GM21360 (cell line): ENCODE data around the gene ZNF470.
A peak's percentile ranks its signal among the peaks of the same experiment; 100 is the strongest.

ENCODE experiments used
- ATAC-seq: cut with Tn5 transposase; IDR thresholded peaks from one replicate; pipeline ENCODE4 v1.9.1; 2021; ENCODE audit warnings: mild to moderate bottlenecking, moderate library complexity; ENCODE audit not compliant: unreplicated experiment

Gene ZNF470

DNA sequence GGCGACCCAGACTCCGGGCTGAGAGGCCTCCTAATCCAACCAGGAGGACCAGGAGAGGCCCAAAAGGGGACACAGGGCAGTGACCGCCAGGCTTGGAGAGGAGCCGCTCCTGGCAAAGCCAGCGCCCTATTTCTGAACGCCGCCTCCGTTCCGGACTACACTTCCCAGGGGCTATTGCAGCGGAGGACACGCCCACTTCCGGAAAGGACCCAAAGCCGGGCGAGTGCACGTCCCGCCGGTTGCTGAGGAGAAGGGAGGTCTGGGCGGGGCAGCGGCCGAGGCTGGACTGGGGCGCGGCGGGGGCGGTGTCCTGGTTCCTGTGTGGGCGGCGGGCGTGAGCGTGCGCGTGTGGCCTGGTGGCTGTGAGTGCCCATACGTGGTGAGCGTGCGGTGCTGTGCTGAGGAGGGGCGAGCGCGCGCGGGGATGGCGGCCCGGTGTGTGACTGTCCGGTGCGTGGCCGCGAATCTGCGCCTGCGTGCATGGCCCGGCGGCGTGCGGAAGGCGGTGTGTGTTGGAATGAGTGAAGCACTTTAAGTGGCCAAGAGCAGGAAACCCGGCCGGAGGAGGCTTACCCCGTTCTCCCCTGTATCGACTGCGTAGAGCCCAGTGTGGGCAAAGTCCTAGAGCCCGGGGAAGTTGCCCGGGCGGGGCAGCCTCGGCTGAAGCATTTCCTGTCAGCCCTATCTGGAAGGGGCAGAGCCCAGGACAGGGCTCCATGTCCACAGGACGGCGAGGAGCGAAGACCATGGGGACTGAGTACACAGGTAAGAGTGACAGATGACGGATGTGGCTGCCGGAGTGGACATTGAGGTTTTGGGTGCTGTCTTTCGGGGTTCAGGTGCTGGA lies at the start of gene ZNF470:
Gene ZNF470 (plus strand): TSS at position 195 of the 847 bp plus-strand sequence. CDS start 2,844 bp downstream, outside the sequence.
- peak; percentile 93 for ATAC-seq

DNA sequence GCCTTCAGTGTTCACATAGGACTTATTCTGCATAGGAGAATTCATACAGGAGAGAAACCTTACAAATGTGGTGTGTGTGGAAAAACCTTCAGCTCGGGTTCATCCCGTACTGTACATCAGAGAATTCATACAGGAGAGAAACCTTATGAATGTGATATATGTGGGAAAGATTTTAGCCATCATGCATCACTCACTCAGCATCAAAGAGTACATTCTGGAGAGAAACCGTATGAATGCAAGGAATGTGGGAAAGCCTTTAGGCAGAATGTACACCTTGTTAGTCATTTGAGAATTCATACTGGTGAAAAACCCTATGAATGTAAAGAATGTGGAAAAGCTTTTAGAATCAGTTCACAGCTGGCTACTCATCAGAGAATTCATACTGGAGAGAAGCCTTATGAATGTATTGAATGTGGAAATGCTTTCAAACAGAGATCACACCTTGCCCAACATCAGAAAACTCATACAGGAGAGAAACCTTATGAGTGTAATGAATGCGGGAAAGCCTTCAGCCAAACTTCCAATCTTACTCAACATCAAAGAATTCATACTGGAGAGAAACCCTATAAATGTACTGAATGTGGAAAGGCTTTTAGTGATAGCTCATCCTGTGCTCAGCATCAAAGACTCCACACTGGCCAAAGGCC lies 41.9 kb upstream of the ZNF470 start:
- ATAC-seq = no peak

DNA sequence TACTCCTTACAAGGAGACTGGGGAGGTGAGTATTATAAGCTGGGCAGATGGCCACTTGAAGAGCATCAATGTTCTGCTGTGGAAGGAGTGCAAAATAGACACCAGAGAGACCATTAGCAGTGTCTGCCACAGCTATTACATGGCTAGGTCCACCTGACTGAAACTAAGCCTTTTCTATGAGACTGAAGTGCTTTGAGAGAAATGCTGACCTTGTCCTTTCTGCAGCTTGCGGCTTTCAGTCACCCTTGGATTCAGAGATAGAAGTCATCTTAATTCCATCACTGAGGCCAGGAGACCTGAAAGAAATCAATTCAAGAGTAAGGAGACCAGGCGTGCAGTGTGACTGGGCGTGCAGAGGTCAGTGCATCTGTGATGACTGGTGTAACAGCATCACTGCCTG lies 29.8 kb upstream of the ZNF470 start:
- no peak for ATAC-seq

DNA sequence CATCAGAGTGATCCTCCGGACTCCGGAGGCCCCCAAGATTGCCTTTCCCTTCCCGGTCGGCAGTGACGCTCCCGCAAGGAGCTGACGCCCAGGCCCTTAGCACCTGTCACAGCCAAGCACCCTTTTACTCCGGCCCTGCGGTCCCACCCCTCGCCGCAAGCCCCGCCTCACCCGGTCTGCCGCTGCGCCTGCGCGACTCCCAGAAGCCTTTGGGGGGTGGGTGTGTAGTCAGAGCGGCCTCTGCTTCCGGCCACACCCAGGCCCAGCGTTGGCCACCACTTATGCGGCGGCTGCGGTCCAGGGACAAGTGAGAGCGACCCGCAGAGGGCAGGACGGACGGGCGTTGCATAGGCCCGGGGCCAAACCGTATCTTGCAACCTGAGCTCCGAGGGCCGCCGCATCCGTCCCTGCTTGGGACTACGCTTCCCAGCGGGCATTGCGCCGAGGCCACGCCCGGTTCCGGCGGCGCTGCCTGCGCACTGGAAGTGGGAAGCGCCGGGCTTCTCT lies 29.0 kb upstream of the ZNF470 start:
- ATAC-seq = peak; percentile 86

DNA sequence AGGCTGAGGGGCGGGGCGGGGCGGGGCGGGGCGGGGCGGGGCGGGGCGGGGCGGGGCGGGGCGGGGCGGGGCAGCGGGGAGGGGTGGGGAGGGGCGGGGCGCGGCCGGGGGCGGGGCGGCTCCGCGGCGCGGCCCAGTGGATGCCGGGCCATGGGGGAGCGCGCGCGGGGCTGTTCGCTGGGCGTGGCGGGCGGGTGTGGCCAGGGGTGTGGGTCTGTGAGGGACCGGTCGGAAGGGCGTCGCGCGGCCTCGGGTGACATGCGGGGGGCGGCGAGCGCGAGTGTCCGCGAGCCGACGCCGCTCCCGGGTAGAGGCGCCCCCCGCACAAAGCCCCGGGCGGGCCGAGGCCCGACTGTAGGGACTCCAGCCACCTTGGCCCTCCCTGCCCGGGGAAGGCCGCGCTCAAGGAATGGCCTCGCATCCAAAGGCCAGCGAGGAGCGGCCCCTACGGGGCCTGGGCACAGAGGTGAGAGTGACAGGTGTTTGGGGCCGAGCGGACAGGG lies 28.5 kb upstream of the ZNF470 start, which contains the start of gene ZFP28:
Gene ZFP28 (plus strand): TSS at position 188 of the 503 bp plus-strand sequence. CDS start 71 bp downstream, at position 259.
- ATAC-seq = peak; percentile 53

DNA sequence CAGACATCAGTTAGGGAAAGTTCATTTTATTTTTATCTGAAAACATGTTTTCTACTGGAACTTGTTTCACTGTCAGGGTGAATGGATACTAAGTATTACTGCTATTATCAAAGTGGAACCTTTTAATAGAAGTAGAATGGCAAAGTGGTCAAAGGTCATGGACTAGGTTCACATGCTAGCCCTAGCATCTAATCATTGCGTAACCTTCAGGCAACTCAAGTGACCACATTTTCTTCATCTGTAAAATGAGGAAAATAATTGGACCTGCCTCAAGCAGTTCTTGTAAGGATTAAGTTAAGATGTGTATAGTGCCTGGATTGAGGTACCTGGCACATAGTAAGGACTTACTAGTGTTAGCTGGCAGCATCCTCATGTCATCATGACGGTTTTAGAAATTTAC lies 23.5 kb upstream of the ZNF470 start:
- no peak for ATAC-seq

DNA sequence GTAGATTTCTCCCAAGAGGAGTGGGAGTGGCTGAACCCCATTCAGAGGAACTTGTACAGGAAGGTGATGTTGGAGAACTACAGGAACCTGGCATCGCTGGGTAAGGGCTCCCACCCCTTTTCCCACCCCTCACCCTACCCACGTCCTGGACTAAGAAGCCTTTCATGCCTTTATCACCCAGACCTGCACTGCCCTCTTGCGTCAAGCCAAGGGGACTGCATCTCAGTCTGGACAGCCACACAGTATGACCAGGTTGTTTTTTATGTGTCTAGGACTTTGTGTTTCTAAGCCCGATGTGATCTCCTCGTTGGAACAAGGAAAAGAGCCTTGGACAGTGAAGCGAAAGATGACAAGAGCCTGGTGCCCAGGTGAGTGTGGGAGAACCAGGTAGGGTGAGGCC lies 19.7 kb upstream of the ZNF470 start:
- no peak for ATAC-seq

DNA sequence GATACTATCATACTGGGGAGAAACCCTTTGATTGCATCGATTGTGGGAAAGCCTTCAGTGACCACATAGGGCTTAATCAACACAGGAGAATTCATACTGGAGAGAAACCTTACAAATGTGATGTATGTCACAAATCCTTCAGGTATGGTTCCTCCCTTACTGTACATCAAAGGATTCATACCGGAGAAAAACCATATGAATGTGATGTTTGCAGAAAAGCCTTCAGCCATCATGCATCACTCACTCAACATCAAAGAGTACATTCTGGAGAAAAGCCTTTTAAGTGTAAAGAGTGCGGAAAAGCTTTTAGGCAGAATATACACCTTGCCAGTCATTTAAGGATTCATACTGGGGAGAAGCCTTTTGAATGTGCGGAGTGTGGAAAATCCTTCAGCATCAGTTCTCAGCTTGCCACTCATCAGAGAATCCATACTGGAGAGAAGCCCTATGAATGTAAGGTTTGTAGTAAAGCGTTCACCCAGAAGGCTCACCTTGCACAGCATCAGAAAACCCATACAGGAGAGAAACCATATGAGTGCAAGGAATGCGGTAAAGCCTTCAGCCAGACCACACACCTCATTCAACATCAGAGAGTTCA lies 12.9 kb upstream of the ZNF470 start:
- ATAC-seq = no peak

DNA sequence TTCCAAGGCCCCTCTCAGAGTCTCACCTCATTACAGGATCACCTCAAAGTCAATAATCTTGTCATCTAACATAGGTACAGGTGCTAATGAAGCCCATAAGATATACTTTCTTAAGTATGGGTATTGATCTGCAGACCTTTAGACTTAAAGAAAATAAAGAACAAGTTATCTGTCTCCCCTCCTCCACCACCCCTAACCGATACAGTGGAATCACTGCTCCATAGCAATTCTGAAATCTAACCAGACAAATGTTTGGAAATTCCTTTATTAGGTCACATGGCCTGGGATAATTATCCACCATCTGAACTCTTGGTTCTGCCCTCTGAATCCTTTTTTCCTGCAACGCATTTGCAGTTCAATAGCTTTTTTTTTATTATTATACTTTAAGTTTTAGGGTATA lies 4.5 kb upstream of the ZNF470 start:
- no peak for ATAC-seq

DNA sequence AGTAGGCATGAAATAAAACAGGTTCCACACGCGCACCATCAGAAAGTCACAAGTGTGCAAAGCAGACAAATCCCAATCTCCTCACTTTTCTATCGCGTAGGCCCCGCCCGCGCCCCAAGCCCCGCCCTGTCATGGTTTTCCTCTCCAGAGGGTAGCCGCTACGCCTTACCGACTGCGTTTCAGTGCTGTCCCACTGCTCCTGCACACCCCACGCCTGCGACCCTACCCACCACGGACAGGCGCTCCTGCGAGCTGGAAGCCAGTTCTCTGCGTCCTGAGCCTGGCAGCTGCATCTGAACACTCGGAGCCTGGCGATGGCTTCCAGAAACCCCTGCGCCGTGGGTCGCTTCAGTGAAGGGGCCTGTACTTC lies 379 bp upstream of the ZNF470 start:
- peak; percentile 31 for ATAC-seq

DNA sequence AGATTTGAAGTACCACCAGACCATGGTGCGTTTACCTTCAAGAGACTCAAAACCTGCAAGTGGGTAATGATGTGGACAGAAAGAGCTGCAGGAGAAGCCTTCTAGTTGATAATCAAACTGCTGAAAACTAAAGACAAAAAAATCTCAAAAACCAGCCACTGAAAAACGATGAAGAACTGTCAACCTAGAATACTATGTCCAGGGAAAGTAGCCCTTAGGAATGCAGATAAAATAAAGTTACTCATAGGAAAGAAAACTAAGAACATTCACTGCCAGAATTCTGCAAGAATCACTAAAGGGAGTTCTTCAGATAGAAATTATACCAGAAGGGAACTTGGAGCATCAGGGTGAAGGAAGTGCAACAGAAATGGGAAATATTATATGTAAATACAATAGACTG lies 5.3 kb downstream of the ZNF470 start:
- no peak for ATAC-seq

DNA sequence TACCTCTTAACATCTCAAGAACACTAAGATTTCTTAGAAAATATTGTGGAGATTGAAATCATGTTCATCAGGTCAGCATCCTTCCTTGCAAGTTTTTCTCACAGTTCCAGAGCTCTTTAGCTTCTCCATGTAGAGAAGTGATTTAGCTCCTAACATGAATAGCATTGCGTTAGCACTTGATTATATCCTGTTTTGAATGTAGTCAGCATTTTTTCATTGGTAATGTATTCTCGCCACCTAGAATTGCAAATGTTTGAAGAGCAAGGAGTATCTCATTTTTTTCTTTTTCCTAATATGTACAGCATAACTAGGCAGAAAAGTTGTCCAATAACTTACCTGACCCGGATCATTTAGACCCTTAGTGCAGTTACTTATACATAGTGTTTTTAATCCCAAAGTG lies 6.6 kb downstream of the ZNF470 start:
- no peak for ATAC-seq

DNA sequence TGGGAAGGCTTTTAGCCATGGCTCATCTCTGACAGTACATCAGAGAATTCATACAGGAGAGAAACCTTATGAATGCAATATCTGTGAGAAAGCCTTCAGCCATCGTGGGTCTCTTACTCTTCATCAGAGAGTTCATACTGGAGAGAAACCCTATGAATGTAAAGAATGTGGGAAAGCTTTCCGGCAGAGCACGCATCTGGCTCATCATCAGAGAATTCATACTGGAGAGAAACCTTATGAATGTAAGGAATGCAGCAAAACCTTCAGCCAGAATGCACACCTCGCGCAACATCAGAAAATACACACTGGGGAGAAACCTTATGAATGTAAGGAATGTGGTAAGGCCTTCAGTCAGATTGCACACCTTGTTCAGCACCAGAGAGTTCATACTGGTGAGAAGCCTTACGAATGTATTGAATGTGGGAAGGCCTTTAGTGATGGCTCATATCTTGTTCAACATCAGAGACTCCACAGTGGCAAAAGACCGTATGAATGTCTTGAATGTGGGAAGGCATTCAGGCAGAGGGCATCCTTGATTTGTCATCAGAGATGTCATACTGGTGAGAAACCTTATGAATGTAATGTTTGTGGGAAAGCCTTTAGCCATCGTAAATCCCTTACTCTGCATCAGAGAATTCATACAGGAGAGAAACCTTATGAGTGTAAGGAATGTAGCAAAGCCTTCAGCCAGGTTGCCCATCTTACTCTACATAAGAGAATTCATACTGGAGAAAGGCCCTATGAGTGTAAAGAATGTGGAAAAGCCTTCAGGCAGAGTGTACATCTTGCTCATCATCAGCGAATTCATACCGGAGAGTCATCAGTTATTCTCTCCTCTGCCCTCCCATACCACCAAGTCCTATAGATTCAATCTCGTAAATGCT lies 10.7 kb downstream of the ZNF470 start:
- no peak for ATAC-seq

DNA sequence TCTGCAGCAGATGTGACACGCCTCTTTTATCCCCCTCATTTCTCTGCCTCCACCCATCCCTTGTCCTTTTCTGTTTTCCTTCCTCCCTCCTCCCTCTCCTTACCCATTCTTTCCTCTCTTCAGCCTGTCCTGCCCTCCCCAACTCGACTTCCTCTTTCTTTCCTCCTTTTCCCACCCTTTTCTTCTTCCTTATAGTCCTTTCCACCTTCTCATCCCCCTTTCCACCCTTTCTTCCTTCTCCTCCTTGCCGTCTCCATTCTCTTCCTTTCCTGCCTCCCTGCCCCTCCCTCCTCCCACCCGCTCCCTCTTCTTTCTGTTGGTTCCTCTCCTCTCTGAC lies 27.1 kb downstream of the ZNF470 start:
- ATAC-seq = no peak

DNA sequence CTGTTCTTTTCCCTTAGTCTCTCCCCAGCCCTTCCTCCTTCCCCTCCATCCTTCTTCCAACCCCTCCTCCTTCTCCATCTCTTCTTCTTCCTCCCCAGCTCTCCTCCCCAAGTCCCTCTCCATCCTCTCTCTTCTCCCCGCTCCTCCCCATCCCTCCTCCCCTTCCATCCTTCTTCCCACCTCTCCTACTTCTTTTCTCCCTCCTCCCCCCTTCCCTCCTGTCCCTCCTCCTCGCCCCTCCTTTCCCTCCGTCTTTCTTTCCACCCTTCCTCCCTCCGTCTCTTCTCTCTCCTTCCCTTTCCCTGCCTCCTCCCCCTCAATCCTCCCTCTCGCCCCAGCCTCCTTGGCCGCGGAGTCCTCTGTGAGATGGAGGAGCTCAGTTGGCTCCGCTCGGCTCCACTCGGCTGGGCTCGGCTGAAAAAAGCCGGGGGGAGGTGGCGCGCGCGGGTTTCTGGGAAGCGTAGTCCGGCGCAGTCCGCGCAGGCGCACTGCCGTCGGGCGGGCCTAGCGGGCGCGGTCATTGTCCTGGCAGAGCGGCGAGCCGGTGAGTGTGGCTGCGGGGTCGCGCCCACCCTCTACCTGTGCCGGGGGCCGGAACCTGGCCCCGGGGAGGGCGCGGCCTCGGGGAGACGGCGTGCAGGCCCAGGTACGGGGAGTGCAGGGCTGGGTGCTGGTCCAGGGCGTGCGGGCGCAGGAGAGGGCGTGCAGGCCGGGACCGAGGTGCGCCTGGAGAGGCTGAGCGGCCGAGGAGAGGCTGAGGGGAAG lies 27.7 kb downstream of the ZNF470 start, which contains the start of gene ZNF71:
Gene ZNF71 (plus strand): TSS at position 520 of the 765 bp plus-strand sequence. CDS start 6,257 bp downstream, outside the sequence.
- ATAC-seq = peak; percentile 87

DNA sequence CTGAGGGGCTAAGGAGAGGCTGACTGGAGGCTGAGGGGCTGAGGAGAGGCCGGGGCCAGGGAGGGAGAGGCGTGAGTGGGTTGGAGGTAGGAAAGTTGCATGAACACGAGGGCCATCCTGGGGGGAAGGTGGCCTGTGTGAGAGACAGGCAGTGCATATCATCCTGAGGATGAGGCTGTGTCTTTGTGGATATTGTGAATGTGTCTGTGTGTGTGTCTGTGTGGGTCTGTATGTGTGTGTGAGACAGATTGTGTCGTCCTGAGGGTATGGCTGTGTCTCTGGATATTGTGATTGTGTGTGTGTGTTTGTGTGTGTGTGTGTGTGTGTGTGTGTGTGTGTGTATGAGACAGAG lies 28.3 kb downstream of the ZNF470 start:
- ATAC-seq = peak; percentile 15

DNA sequence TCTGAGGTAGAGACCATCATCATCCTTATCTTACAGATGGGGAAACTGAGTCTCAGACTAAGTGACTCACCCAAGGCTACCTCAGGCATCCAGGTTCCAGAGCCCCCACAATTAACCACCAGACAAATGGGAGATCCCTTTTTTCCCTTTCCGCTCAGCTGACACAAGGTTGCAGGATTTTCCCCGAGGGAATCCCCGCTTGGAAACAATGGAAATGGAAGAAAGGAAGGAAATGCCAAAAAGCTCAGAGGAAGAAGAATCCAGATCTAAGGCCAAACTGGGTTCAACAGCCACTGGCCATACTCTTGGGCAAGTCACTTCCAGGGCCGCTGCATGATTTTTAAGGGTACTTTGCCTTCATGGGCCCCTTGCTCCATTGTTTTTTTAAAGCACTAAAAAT lies 29.4 kb downstream of the ZNF470 start:
- no peak for ATAC-seq

DNA sequence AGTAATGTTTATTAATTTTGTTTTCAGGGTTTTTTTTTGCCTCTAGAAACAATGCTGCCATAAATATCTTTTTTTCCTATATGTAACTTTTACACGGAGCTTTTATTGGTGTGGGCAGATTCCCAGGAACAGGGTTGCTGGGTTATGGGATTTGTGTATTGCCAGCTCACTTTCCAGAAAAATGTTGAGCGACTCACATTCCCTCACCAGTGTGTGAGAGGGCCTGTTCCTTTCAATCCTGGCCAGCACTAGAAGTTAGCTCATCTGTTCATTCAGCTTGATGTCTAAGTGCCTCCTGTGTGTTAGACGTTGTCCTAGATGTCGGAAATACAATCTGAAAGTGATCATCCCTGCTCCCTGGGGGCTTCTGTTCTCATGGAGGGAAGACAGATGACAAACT lies 30.4 kb downstream of the ZNF470 start:
- no peak for ATAC-seq

DNA sequence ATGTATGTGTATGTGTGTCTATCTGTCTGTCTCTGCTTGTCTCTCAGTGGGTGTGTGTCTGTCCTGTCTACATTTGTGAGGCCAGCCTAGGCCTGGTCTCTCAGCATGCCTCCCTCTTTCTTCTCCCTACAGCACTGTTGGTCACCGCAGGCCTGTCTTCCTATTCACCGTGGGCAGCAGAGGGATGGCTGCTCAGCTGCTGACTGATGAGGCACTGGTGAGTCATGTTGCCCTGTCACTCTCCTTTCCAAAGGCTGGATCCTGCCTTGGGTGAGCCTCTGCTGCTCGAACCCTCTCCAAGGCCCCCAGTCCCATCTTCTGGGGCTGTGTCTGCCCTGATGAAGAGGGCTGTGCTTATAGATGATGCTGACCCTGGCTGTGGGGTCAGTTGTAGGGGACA lies 34.1 kb downstream of the ZNF470 start:
- ATAC-seq = no peak

DNA sequence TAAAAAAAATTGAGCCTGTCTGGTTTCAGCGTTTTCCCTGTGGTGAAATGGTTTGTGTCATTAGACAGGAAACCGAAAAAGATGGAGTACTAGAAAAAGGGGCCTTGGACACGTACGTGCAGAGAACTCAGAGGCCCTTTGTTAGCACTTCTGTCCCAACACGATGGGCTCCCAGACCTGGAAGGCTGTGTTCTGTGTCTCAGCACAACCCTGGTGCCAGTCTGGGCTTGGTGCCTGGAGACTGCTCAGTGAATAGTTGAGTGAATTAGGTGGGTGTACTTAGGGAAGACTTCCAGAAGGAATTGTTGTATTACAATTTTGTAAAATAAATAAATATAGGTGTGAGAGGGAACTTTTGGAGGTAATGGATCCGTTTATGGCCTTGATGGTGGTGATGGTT lies 36.6 kb downstream of the ZNF470 start:
- ATAC-seq = no peak
